H1 (cell line): Measurements from ENCODE around the gene TEAD1. TPM values are rescaled to one million over a fixed set of nuclear protein-coding genes. Genes with fewer than 3 reads are reported as not detected.

Source experiments
- CTCF ChIA-PET: fragments of 300-600 bp; sonication (Branson Sonifier 250); formaldehyde crosslinking; loops from one replicate; lab custom pipeline; 2021; ENCODE audit not compliant: partially characterized antibody; lab: Charles Lee
- POLR2A ChIA-PET: fragments of 300-600 bp; sonication (Branson Sonifier 250); formaldehyde crosslinking; loops from one replicate; lab custom pipeline; 2021; ENCODE audit warnings: inconsistent platforms; ENCODE audit not compliant: partially characterized antibody; lab: Charles Lee
- DNase-seq, 2 experiments: peaks; one replicate each; pipeline versions ENCODE4 v3.0.0 to v3.0.0-alpha.2; 2010 to 2022; ENCODE audit warnings: low spot score in 2 of 2, low read depth in 1 of 2, mixed read lengths in 1 of 2
- FAIRE-seq: peaks from 2 replicates; lab custom pipeline; 2011; peaks lifted over from hg19 to GRCh38; lab: Jason Lieb, UNC
- H2AFZ ChIP-seq: 2 replicates; pipeline ENCODE4 v1.8.1; 2012; ENCODE audit warnings: low read length, inconsistent platforms
- H2AK5ac ChIP-seq: 2 replicates; pipeline ENCODE4 v1.6.1; 2013; ENCODE audit warnings: low read depth, low read length
- H2BK120ac ChIP-seq: replicated peaks from 2 replicates; pipeline ENCODE3; 2013; ENCODE audit warnings: low read depth, low read length, inconsistent platforms
- H2BK12ac ChIP-seq: 2 replicates; pipeline ENCODE4 v1.6.1; 2013; ENCODE audit warnings: low read depth, low read length
- H2BK15ac ChIP-seq: 2 replicates; pipeline ENCODE4 v1.6.1; 2013; ENCODE audit warnings: low read length
- H2BK20ac ChIP-seq: 2 replicates; pipeline ENCODE4 v1.6.1; 2013; ENCODE audit warnings: low read length
- H2BK5ac ChIP-seq: 2 replicates; pipeline ENCODE4 v1.6.1; 2013; ENCODE audit warnings: low read depth, low read length
- H3K14ac ChIP-seq: 2 replicates; pipeline ENCODE4 v1.6.1; 2013; ENCODE audit warnings: inconsistent platforms; ENCODE audit not compliant: insufficient read length
- H3K18ac ChIP-seq: 2 replicates; pipeline ENCODE4 v1.6.1; 2013; ENCODE audit warnings: low read length; ENCODE audit errors: extremely low read depth
- H3K23ac ChIP-seq: 2 replicates; pipeline ENCODE4 v1.6.1; 2013; ENCODE audit warnings: inconsistent platforms; ENCODE audit not compliant: insufficient read length
- H3K23me2 ChIP-seq: 2 replicates; pipeline ENCODE4 v1.6.1; 2013; ENCODE audit warnings: low read depth, low read length
- H3K27ac ChIP-seq: 2 replicates; pipeline ENCODE4 v1.6.1; 2011; ENCODE audit warnings: low read depth, low read length, inconsistent platforms
- H3K27me3 ChIP-seq, 4 experiments: replicated peaks in 1 of 4; 1 replicate in 1 of 4; 2 replicates in 3 of 4; pipeline versions ENCODE4 v1.6.1 to v1.8.1; 2011 to 2013; ENCODE audit warnings: low read length in 3 of 4, mild to moderate bottlenecking in 3 of 4, inconsistent platforms in 2 of 4, mixed read lengths in 2 of 4, moderate library complexity in 1 of 4; ENCODE audit not compliant: control insufficient read depth in 3 of 4, insufficient read depth in 3 of 4; ENCODE audit errors: extremely low read depth in 1 of 4
- H3K36me3 ChIP-seq, 4 experiments: 2 replicates each; pipeline versions ENCODE4 v1.6.1 to v1.8.1; 2011 to 2013; ENCODE audit warnings: mild to moderate bottlenecking in 4 of 4, low read length in 3 of 4, moderate library complexity in 2 of 4, control low read depth in 1 of 4, inconsistent platforms in 1 of 4; ENCODE audit not compliant: insufficient read depth in 4 of 4, control insufficient read depth in 2 of 4
- H3K4ac ChIP-seq: replicated peaks from 2 replicates; pipeline ENCODE3; 2013; ENCODE audit warnings: low read length, low read depth, mixed read lengths, inconsistent platforms; ENCODE audit not compliant: insufficient read length
- H3K4me1 ChIP-seq, 4 experiments: replicated peaks in 1 of 4; 1 replicate in 1 of 4; 2 replicates in 3 of 4; pipeline versions ENCODE4 v1.6.1 to v1.8.1; 2011 to 2013; ENCODE audit warnings: low read length in 3 of 4, inconsistent platforms in 2 of 4, mixed read lengths in 1 of 4; ENCODE audit not compliant: insufficient read depth in 4 of 4, control insufficient read depth in 3 of 4
- H3K4me2 ChIP-seq, 2 experiments: 2 replicates each; pipeline versions ENCODE4 v1.6.1 to v1.8.1; 2011 to 2013; ENCODE audit warnings: low read depth in 2 of 2, low read length in 2 of 2, control low read depth in 1 of 2, inconsistent platforms in 1 of 2, mild to moderate bottlenecking in 1 of 2; ENCODE audit not compliant: insufficient read depth in 1 of 2
- H3K4me3 ChIP-seq, 4 experiments: fragments of 200-600, 300-600 bp in 1 of 4; sonication (generic), shearing (Covaris generic), sonication (Bioruptor Twin) in 1 of 4; 2 replicates each; pipeline versions ENCODE4 v1.5.1 to v1.8.1; 2011 to 2016; ENCODE audit warnings: low read length in 4 of 4, low read depth in 3 of 4, control low read depth in 2 of 4, inconsistent platforms in 2 of 4, mild to moderate bottlenecking in 2 of 4, mixed read lengths in 1 of 4, moderate library complexity in 1 of 4; ENCODE audit not compliant: insufficient read depth in 2 of 4; ENCODE audit errors: extremely low read depth in 1 of 4
- H3K56ac ChIP-seq: replicated peaks from 2 replicates; pipeline ENCODE3; 2013; ENCODE audit warnings: low read depth, mild to moderate bottlenecking, mixed read lengths, low read length, inconsistent platforms; ENCODE audit not compliant: insufficient read length
- H3K79me1 ChIP-seq: 2 replicates; pipeline ENCODE4 v1.6.1; 2013; ENCODE audit warnings: low read depth, low read length, control low read depth
- H3K79me2 ChIP-seq, 2 experiments: 2 replicates each; pipeline versions ENCODE4 v1.6.1 to v1.8.1; 2012 to 2013; ENCODE audit warnings: low read length in 2 of 2, mild to moderate bottlenecking in 2 of 2, inconsistent platforms in 1 of 2; ENCODE audit not compliant: insufficient read depth in 2 of 2, control insufficient read depth in 1 of 2
- H3K9ac ChIP-seq, 4 experiments: replicated peaks in 1 of 4; 1 replicate in 1 of 4; 2 replicates in 3 of 4; pipeline versions ENCODE4 v1.6.1 to v1.8.1; 2011 to 2013; ENCODE audit warnings: low read depth in 3 of 4, low read length in 3 of 4, control low read depth in 2 of 4, mild to moderate bottlenecking in 2 of 4, moderate library complexity in 2 of 4, inconsistent platforms in 1 of 4; ENCODE audit errors: extremely low read depth in 1 of 4
- H3K9me3 ChIP-seq, 2 experiments: 2 replicates each; pipeline versions ENCODE4 v1.6.1 to v1.8.1; 2012 to 2013; ENCODE audit warnings: mild to moderate bottlenecking in 2 of 2, moderate library complexity in 2 of 2, control low read depth in 1 of 2, inconsistent platforms in 1 of 2, low read depth in 1 of 2, low read length in 1 of 2, mixed read lengths in 1 of 2; ENCODE audit not compliant: insufficient read depth in 2 of 2
- H4K20me1 ChIP-seq, 2 experiments: replicated peaks in 1 of 2; 2 replicates each; pipeline versions ENCODE3 to v1.8.1; 2011 to 2013; ENCODE audit warnings: inconsistent platforms in 2 of 2, low read length in 2 of 2, mild to moderate bottlenecking in 1 of 2; ENCODE audit not compliant: insufficient read depth in 2 of 2, control insufficient read depth in 1 of 2
- H4K5ac ChIP-seq: 2 replicates; pipeline ENCODE4 v1.6.1; 2013; ENCODE audit warnings: low read length, low read depth, mixed read lengths, inconsistent platforms; ENCODE audit not compliant: insufficient read length
- H4K8ac ChIP-seq: 2 replicates; pipeline ENCODE4 v1.8.0; 2013; ENCODE audit warnings: mild to moderate bottlenecking, moderate library complexity, low read length, inconsistent platforms; ENCODE audit not compliant: insufficient read depth; ENCODE audit errors: extremely low read depth
- H4K91ac ChIP-seq: replicated peaks from 2 replicates; pipeline ENCODE3; 2013; ENCODE audit warnings: low read length, mixed read lengths, inconsistent platforms; ENCODE audit not compliant: insufficient read length
- BRCA1 ChIP-seq: IDR thresholded peaks from 2 replicates; pipeline ENCODE4 v1.6.1; 2012; ENCODE audit warnings: low read depth, low read length, improper control_type of control experiment
- GABPA ChIP-seq: IDR thresholded peaks from 2 replicates; pipeline ENCODE4 v1.6.1; 2011; ENCODE audit warnings: mild to moderate bottlenecking, low read length, moderate library complexity, borderline replicate concordance; ENCODE audit not compliant: insufficient read depth
- MAFK ChIP-seq: IDR thresholded peaks from 2 replicates; pipeline ENCODE4 v1.6.1; 2012; ENCODE audit warnings: low read depth, mild to moderate bottlenecking, improper control_type of control experiment, low read length
- PHF8 ChIP-seq: fragments of 200-600 bp; sonication (generic); conservative IDR thresholded peaks from 2 replicates; pipeline ENCODE4 v1.7.1; 2012; ENCODE audit warnings: low read depth, mild to moderate bottlenecking, inconsistent platforms, low read length, moderate library complexity
- SP1 ChIP-seq: IDR thresholded peaks from 2 replicates; pipeline ENCODE4 v1.6.1; 2011; ENCODE audit warnings: low read depth, low read length
- SP2 ChIP-seq: IDR thresholded peaks from 2 replicates; pipeline ENCODE4 v1.6.1; 2012; ENCODE audit warnings: mild to moderate bottlenecking, low read length, inconsistent platforms
- TEAD4 ChIP-seq: IDR thresholded peaks from 2 replicates; pipeline ENCODE4 v1.6.1; 2012; ENCODE audit warnings: low read depth, low read length, inconsistent platforms, mixed read lengths
- WGBS, 2 experiments: shearing (Covaris generic) in 1 of 2; methylation state at CpG; one replicate each; pipeline versions ENCODE4 v1.1.6 to v1.1.7; 2013 to 2015; ENCODE audit warnings: low lambda C conversion rate in 2 of 2, mixed read lengths in 2 of 2, inconsistent platforms in 1 of 2, low coverage in 1 of 2, missing lambda C conversion rate in 1 of 2; ENCODE audit not compliant: insufficient replicate concordance in 2 of 2, insufficient coverage in 1 of 2, insufficient read length in 1 of 2; ENCODE audit errors: extremely low coverage in 1 of 2, missing lambda C conversion rate in 1 of 2; 5-methylcytosine and 5-hydroxymethylcytosine counted together
- polyA plus RNA-seq, 7 experiments: library from polyadenylated mRNA; depleted of rRNA in 3 of 7; stranded (reverse) in 5 of 7; unstranded in 2 of 7; fragments of >200 nt in 5 of 7; fragments of 200-250 nt in 2 of 7; gene quantifications; 1 replicate in 5 of 7; 2 replicates in 1 of 7; 4 replicates in 1 of 7; pipeline versions ENCODE4 v1.2.1 to v1.2.3, GENCODE V29; 2011 to 2013; ENCODE audit warnings: missing spikeins in 2 of 7, mixed read lengths in 2 of 7
- total RNA-seq: library from RNA; stranded (reverse); fragmentation: NEBNext Ultra II Directional; extraction: Animal tissue kit (Norgen Biotek cat#: 25700); gene quantifications from 2 replicates; pipeline ENCODE4 v1.2.1, GENCODE V29; 2021
- TF ChIP-seq, protein P1 (sequence below): IDR thresholded peaks from 2 replicates; pipeline ENCODE4 v1.6.1; 2011; ENCODE audit warnings: low read length, improper control_type of control experiment
- TF ChIP-seq, protein P2 (sequence below): IDR thresholded peaks from 2 replicates; pipeline ENCODE4 v1.6.1; 2012; ENCODE audit warnings: low read length, inconsistent platforms

TEAD1 gene
- total and polyA plus RNA-seq, 2 of the 8 experiments (the other 6 are each of a cell fraction or from before 2014, with no cell fraction given), result 15.6 to 67.4 TPM

DNA sequence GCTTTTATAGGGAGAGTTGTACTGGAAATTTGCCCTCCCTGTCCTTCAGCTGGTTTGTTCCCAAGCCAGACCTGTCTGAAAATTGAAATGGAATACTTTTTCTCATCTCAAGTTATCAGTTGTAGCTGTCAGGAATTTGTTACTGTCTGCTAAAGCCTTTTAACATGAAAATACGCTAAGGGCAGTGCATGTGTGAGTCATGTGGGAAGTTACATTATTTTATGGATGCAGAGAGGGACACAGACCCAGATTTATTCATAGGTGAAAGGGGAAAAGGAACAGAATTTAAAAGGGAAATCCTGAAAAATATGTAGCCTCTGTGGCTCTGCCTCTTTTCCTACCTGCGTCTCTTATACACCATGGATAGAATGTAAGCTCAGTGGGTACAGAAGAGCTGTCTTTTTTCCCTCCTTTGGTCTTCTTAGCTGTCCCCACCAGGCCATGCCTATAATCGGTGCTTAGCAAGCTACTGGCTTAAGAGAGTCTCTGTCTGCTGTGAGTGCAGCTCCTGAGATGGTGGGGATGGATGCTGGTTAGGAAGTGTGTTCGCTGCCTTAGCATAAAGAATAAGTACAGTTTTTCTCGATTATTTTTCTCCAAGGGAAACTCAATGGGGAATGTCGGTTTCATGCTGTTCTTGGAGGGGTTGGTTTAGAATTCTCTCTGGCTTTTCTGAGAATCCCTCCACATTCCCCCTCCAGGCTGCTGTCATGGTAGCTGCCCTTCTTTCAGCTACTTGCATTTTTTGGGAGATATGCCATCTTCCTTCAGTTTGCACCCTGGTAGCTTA is 166.8 kb downstream of the TEAD1 start:
- WGBS, 2 experiments, result 68% methylated on average over 6 of the region's 6 CpGs; no CpG with 5 or more reads in 1 of the 2 experiments
- TF ChIP-seq, protein P1, sequence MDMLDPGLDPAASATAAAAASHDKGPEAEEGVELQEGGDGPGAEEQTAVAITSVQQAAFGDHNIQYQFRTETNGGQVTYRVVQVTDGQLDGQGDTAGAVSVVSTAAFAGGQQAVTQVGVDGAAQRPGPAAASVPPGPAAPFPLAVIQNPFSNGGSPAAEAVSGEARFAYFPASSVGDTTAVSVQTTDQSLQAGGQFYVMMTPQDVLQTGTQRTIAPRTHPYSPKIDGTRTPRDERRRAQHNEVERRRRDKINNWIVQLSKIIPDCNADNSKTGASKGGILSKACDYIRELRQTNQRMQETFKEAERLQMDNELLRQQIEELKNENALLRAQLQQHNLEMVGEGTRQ, result no peak
- no peak for TF ChIP-seq SP1
- TF ChIP-seq PHF8, result no peak
- no peak for TF ChIP-seq TEAD4
- TF ChIP-seq, protein P2, sequence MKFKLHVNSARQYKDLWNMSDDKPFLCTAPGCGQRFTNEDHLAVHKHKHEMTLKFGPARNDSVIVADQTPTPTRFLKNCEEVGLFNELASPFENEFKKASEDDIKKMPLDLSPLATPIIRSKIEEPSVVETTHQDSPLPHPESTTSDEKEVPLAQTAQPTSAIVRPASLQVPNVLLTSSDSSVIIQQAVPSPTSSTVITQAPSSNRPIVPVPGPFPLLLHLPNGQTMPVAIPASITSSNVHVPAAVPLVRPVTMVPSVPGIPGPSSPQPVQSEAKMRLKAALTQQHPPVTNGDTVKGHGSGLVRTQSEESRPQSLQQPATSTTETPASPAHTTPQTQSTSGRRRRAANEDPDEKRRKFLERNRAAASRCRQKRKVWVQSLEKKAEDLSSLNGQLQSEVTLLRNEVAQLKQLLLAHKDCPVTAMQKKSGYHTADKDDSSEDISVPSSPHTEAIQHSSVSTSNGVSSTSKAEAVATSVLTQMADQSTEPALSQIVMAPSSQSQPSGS, result no peak
- no peak for TF ChIP-seq MAFK
- TF ChIP-seq SP2, result no peak
- TF ChIP-seq GABPA, result no peak
- TF ChIP-seq BRCA1, result no peak

More for the DNA sequence above, 166.8 kb downstream of the TEAD1 start:
- no peak overlapping the region for H3K9ac ChIP-seq
- H4K20me1 ChIP-seq, result no peaks in the 10 kb centered on the region
- H3K4me2 ChIP-seq, result no peak overlapping the region
- ChIA-PET POLR2A (interaction anchor here (1.4 to 2.7 kb wide), 2 partner anchors 17 to 23 kb away, joined by 3 to 12 read pairs; no protein-coding TSS in a partner anchor), CTCF (interaction anchor here (0.6 to 1.7 kb wide), 5 partner anchors 12 to 552 kb away, joined by 3 to 4 read pairs (median 3); no protein-coding TSS in a partner anchor)
- no peak overlapping the region for H2BK15ac ChIP-seq
- no peaks in the 10 kb centered on the region for H3K23me2 ChIP-seq
- FAIRE-seq (no peak), DNase-seq (no peak)
- H3K36me3 ChIP-seq, result no peaks in the 10 kb centered on the region
- no peaks in the 10 kb centered on the region; the same call in none of the 2 replicates for H3K79me1 ChIP-seq
- no peak overlapping the region for H2BK20ac ChIP-seq
- peaks cover 0 to 71% of the 10 kb centered on the region in 2 experiments; a peak in 2 of 4 replicates for H3K79me2 ChIP-seq
- no peak overlapping the region for H3K4me3 ChIP-seq
- no peaks in the 10 kb centered on the region for H3K27me3 ChIP-seq
- 0 out of 2 replicates have a peak overlapping the region, but pooled peaks have one; percentile 66 for H2AK5ac ChIP-seq
- H4K8ac ChIP-seq, result no peak overlapping the region
- H4K91ac ChIP-seq, result no peak overlapping the region
- 0 out of 2 replicates have a peak overlapping the region, but pooled peaks have one; percentile 26 for H2BK5ac ChIP-seq
- H2BK12ac ChIP-seq, result no peak overlapping the region; the same call in 1 of the 2 replicates
- no peak overlapping the region for H3K14ac ChIP-seq
- no peak overlapping the region for H3K56ac ChIP-seq
- H3K27ac ChIP-seq, result no peak overlapping the region
- H2BK120ac ChIP-seq, result no peak overlapping the region
- H2AFZ ChIP-seq, result no peak overlapping the region
- H3K23ac ChIP-seq, result no peak overlapping the region
- H3K4me1 ChIP-seq, result peaks cover 8 to 32% (median 16%) of the 10 kb centered on the region in 4 experiments; a peak in 6 of 7 replicates
- H3K18ac ChIP-seq, result 0 out of 2 replicates have a peak overlapping the region, but pooled peaks have one; percentile 9
- no peak overlapping the region for H4K5ac ChIP-seq
- no peaks in the 10 kb centered on the region for H3K9me3 ChIP-seq
- H3K4ac ChIP-seq, result no peak overlapping the region
